Upper lobe of left lung (tissue), 4 donors: ENCODE measurements around the gene CACNA1S.

Source experiments
- EP300 ChIP-seq, 4 donors: sonication (generic); formaldehyde crosslinking; IDR thresholded peaks; one replicate each; pipeline ENCODE4 v1.5.1; 2017; ENCODE audit warnings: antibody characterized with exemption in 4 of 4, control low read depth in 2 of 4
- POLR2A ChIP-seq, 4 donors: fragments of 450-650 bp; IDR thresholded peaks; one replicate each; pipeline ENCODE4 v1.5.1; 2016 to 2017; ENCODE audit warnings: antibody characterized with exemption in 4 of 4, mild to moderate bottlenecking in 2 of 4
- TF ChIP-seq, protein P1 (sequence below), 6 experiments: fragments of 450-650 bp in 4 of 6; fragments of 200-600 bp in 2 of 6; sonication (generic) in 2 of 6; IDR thresholded peaks; one replicate each; pipeline ENCODE4 v1.5.1; 2016 to 2019; ENCODE audit warnings: antibody characterized with exemption in 6 of 6

- TF ChIP-seq, protein P1, sequence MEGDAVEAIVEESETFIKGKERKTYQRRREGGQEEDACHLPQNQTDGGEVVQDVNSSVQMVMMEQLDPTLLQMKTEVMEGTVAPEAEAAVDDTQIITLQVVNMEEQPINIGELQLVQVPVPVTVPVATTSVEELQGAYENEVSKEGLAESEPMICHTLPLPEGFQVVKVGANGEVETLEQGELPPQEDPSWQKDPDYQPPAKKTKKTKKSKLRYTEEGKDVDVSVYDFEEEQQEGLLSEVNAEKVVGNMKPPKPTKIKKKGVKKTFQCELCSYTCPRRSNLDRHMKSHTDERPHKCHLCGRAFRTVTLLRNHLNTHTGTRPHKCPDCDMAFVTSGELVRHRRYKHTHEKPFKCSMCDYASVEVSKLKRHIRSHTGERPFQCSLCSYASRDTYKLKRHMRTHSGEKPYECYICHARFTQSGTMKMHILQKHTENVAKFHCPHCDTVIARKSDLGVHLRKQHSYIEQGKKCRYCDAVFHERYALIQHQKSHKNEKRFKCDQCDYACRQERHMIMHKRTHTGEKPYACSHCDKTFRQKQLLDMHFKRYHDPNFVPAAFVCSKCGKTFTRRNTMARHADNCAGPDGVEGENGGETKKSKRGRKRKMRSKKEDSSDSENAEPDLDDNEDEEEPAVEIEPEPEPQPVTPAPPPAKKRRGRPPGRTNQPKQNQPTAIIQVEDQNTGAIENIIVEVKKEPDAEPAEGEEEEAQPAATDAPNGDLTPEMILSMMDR (IDR thresholded peaks at IDR 0.05): no peak
- TF ChIP-seq POLR2A (IDR thresholded peaks at IDR 0.05) (no peak), EP300 (IDR thresholded peaks at IDR 0.05) (no peak)
These were observed 96.0 kb downstream of the CACNA1S start for GRCh38 chr1:201016211-201016651.
